ENCODE data around the gene FAM83G. TPM values are rescaled to one million over a fixed set of nuclear protein-coding genes. Genes with fewer than 3 reads are reported as not detected.
A peak's percentile ranks its signal among the peaks of the same experiment; 100 is the strongest.
"Not testable (repeated sequence)": the region's sequence is repeated elsewhere in the genome, so short reads cannot be mapped to it uniquely, and the experiment has no call there.

Gene FAM83G, protein sequence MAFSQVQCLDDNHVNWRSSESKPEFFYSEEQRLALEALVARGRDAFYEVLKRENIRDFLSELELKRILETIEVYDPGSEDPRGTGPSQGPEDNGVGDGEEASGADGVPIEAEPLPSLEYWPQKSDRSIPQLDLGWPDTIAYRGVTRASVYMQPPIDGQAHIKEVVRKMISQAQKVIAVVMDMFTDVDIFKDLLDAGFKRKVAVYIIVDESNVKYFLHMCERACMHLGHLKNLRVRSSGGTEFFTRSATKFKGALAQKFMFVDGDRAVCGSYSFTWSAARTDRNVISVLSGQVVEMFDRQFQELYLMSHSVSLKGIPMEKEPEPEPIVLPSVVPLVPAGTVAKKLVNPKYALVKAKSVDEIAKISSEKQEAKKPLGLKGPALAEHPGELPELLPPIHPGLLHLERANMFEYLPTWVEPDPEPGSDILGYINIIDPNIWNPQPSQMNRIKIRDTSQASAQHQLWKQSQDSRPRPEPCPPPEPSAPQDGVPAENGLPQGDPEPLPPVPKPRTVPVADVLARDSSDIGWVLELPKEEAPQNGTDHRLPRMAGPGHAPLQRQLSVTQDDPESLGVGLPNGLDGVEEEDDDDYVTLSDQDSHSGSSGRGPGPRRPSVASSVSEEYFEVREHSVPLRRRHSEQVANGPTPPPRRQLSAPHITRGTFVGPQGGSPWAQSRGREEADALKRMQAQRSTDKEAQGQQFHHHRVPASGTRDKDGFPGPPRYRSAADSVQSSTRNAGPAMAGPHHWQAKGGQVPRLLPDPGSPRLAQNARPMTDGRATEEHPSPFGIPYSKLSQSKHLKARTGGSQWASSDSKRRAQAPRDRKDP
- total RNA-seq (10 to 100 TPM in 3 of 5 donors, 1 to 10 TPM in 2; 4.9 to 23.3 (median 20.8) TPM), total RNA-seq (19.8 to 240 (median 65.3) reads per million in 29 experiments)
- 6.4 TPM for total RNA-seq (2013)

DNA sequence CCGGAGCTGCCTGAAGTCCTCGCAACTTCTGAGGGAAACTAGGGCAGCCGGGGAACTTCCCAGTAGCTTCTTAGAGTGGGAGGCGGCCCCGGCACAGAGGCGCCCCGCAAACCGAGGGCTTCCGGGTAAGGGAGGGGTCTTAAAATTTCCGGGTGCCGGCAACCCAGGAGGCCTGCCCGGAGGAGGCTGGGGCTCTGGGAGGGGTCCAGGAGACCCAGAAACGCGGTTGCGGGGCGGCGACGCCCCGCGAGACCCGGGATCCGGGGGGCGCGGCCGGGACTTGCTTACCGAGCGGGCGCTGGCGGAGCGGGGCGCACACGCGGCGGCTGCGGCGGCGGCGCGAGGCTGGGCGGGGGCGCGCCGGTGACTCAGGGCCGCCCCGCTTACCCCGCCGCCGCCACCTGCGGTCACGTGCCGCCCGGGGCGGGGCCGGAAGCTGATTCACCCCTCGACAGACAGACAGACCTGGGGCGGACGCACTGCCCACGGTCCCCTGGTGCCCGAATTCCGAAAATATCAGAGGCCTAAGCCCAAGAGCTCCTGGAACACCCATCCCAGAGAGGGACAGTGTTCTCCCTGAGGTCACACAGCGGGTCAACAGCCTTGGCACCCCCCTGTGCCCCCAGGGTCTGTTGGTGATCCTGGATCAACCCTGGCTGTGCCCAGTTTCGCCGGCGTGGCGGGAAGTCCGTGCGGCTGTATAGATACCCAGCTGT is at the start of gene FAM83G:
Gene FAM83G, minus strand, starts transcription at position 344 of the 716 bp plus-strand sequence. CDS start 723 bp downstream, outside the sequence.
- Mint-ChIP-seq H3K4me3 (peak within 1 kb of the TSS; percentile 82 to 89 (median 83)), H3K27ac (peak within 1 kb of the TSS; percentile 87 to 92), H3K9me3 (no peaks in the 10 kb centered on the region), H3K36me3 (peaks cover 5% of the 10 kb centered on the region), H3K27me3 (no peaks in the 10 kb centered on the region), H3K4me1 (peaks cover 28 to 39% (median 31%) of the 10 kb centered on the region in 3 donors)
- ATAC-seq (replicated peaks in 1 of 4) (peak; percentile 83 to 87 (median 85)), DNase-seq (peak; percentile 59 to 93 (median 74))
- Histone ChIP-seq H3K27ac (ENCODE audit: low read length) (peak within 1 kb of the TSS; percentile 95), H3K27me3 (replicated peaks in 1 of 2; ENCODE audit: control insufficient read depth in 2 of 2, extremely low read depth in 1 of 2, insufficient read depth in 2 of 2, low read length in 1 of 2) (no peaks in the 10 kb centered on the region), H3K4me1 (ENCODE audit: control insufficient read depth in 1 of 2, extremely low read depth in 1 of 2, insufficient read depth in 2 of 2, low read length in 2 of 2) (peaks cover 12 to 42% of the 10 kb centered on the region in 2 experiments), H3K4me3 (ENCODE audit: control insufficient read depth in 1 of 2, extremely low read depth in 1 of 2, low read length in 1 of 2) (peak within 1 kb of the TSS; percentile 70 to 81), H3K36me3 (ENCODE audit: control insufficient read depth in 2 of 2, extremely low read depth in 1 of 2, insufficient read depth in 1 of 2, low read length in 1 of 2) (no peaks in the 10 kb centered on the region), H3K9me3 (no peaks in the 10 kb centered on the region)
- WGBS (ENCODE audit: insufficient coverage), result 9% methylated on average over 65 of the region's 67 CpGs
- CTCF ChIA-PET, result interaction anchor here in 1 of 2 donors (1.5 kb wide), 1 partner anchor 43 kb away, joined by 3 read pairs; no protein-coding TSS in a partner anchor
- POLR2A ChIA-PET, result no interaction called here

DNA sequence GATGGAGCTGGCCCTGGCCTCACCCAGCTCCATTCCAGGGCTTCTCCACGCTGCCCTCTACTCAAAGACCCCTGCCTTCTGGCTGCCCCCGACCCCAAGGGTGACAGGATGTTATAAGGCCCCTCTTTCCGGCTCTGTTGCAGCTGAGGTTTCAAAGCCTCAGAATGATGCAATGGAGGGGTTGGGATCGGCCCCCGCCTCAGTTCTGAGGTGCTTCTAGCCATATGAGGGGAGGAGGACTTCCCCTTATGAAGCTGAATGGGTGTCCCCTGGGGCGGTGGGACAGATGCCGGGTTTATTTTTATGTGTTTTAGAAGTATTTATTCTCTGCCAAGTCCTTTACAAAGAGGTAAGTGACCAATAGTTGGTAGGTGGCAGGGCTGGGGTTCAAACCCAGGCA is 44.3 kb upstream of the FAM83G start:
- H3K27ac Mint-ChIP-seq; H3K4me3 Mint-ChIP-seq; H3K4me1 ChIP-seq (ENCODE audit: control insufficient read depth in 1 of 2, extremely low read depth in 1 of 2, insufficient read depth in 2 of 2, low read length in 2 of 2); H3K27ac ChIP-seq (ENCODE audit: low read length); H3K4me3 ChIP-seq (ENCODE audit: control insufficient read depth in 1 of 2, extremely low read depth in 1 of 2, low read length in 1 of 2); H3K9me3 Mint-ChIP-seq; H3K36me3 Mint-ChIP-seq; H3K9me3 ChIP-seq; H3K27me3 ChIP-seq (replicated peaks in 1 of 2; ENCODE audit: control insufficient read depth in 2 of 2, extremely low read depth in 1 of 2, insufficient read depth in 2 of 2, low read length in 1 of 2); H3K4me1 Mint-ChIP-seq; H3K36me3 ChIP-seq (ENCODE audit: control insufficient read depth in 2 of 2, extremely low read depth in 1 of 2, insufficient read depth in 1 of 2, low read length in 1 of 2); CTCF ChIA-PET; POLR2A ChIA-PET; H3K27me3 Mint-ChIP-seq: not testable (repeated sequence)
- WGBS (ENCODE audit: insufficient coverage), result no CpG with 5 or more reads among the region's 7 CpGs
- ATAC-seq (replicated peaks in 1 of 4), result peak in 1 of 4 experiments; percentile 31
- peak in 2 of 35 experiments; percentile 0 to 25 for DNase-seq

DNA sequence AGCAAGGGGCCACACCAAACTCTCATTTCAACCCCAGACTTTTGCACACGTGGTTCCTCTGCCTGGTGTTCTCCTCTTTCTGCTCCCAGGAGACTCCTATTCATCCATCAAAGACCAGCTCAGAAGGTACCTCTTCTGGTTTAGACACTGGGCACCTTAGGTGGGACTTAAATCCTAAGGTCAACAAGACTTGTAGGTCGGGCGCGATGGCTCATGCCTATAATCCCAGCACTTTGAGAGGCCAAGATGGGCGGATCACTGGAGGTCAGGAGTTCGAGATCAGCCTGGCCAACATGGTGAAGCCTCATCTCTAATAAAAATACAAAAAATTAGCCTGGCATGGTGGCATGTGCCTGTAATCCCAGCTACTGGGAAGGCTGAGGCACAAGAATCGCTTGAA is 42.9 kb upstream of the FAM83G start:
- H3K9me3 ChIP-seq; H3K4me1 Mint-ChIP-seq; H3K4me3 Mint-ChIP-seq; H3K4me3 ChIP-seq (ENCODE audit: control insufficient read depth in 1 of 2, extremely low read depth in 1 of 2, low read length in 1 of 2); H3K27ac ChIP-seq (ENCODE audit: low read length); H3K9me3 Mint-ChIP-seq; H3K4me1 ChIP-seq (ENCODE audit: control insufficient read depth in 1 of 2, extremely low read depth in 1 of 2, insufficient read depth in 2 of 2, low read length in 2 of 2); ATAC-seq (replicated peaks in 1 of 4); H3K36me3 ChIP-seq (ENCODE audit: control insufficient read depth in 2 of 2, extremely low read depth in 1 of 2, insufficient read depth in 1 of 2, low read length in 1 of 2); H3K27me3 ChIP-seq (replicated peaks in 1 of 2; ENCODE audit: control insufficient read depth in 2 of 2, extremely low read depth in 1 of 2, insufficient read depth in 2 of 2, low read length in 1 of 2); DNase-seq; H3K36me3 Mint-ChIP-seq; POLR2A ChIA-PET; H3K27me3 Mint-ChIP-seq; H3K27ac Mint-ChIP-seq; CTCF ChIA-PET: not testable (repeated sequence)
- whole genome bisulfite sequencing (ENCODE audit: insufficient coverage), result 100% methylated on average over 3 of the region's 7 CpGs

DNA sequence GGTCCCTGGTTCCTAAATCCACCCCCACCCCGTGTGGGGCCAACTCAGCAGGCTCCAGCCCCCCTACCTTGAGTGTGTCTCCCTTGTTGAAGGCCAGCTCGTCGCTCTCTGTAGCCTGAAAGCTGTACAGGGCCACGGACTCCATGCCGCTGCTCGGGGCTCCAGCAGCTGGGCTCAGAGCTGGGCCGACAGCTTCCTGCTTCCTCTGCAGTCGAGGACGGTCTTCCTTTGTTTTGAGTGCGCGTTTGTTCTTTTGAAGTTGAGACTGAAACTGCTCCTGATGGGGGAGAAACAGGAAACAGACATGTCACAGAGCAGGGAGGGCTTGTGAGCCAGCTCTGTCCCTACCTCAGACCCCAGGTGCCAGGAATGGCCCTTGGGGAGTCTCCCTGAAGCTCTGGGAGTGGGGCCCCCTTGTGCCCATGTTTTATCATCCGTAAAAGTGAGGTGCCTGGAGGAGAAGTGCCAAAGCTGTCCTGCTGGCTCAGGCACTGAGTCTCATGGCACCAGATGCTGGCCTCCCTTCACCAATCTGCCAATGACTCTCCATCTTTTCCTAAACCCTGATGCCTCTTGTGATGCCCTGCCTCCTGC is 42.3 kb upstream of the FAM83G start, which contains the start of gene GRAP:
Gene GRAP, minus strand, starts transcription at position 176 of the 594 bp plus-strand sequence. Its CDS starts 31 bp downstream, at position 145.
- H3K9me3 ChIP-seq; H3K27me3 ChIP-seq (replicated peaks in 1 of 2; ENCODE audit: control insufficient read depth in 2 of 2, extremely low read depth in 1 of 2, insufficient read depth in 2 of 2, low read length in 1 of 2); H3K9me3 Mint-ChIP-seq; H3K36me3 Mint-ChIP-seq; DNase-seq; H3K36me3 ChIP-seq (ENCODE audit: control insufficient read depth in 2 of 2, extremely low read depth in 1 of 2, insufficient read depth in 1 of 2, low read length in 1 of 2); H3K27ac Mint-ChIP-seq; H3K27me3 Mint-ChIP-seq; H3K4me3 Mint-ChIP-seq; CTCF ChIA-PET; H3K27ac ChIP-seq (ENCODE audit: low read length); H3K4me1 Mint-ChIP-seq; H3K4me1 ChIP-seq (ENCODE audit: control insufficient read depth in 1 of 2, extremely low read depth in 1 of 2, insufficient read depth in 2 of 2, low read length in 2 of 2); H3K4me3 ChIP-seq (ENCODE audit: control insufficient read depth in 1 of 2, extremely low read depth in 1 of 2, low read length in 1 of 2); POLR2A ChIA-PET: not testable (repeated sequence)
- ATAC-seq (replicated peaks in 1 of 4), result peak; percentile 89 to 90 (median 90)
- no CpG with 5 or more reads among the region's 12 CpGs for WGBS (ENCODE audit: insufficient coverage)

DNA sequence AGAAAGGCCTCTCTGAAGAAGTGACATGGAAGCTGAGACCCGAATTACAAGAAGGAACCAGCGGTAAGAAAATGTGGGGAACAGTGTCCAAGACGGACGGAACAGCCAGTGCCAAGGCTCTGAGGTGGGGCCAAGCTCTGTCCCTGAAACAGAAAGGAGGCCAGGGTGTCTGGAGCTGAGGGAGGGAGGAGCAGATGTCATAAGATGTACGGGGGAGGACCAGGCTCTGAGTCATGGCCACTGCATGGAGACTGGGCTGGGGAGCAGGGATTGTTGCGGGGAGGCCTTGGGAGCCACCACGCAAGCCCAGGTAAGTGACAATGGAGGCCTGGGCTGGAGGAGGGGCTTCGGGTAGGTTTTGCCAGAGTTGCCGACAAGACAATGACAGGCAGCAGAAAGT is 40.1 kb upstream of the FAM83G start:
- H3K9me3 Mint-ChIP-seq; CTCF ChIA-PET; H3K27ac ChIP-seq (ENCODE audit: low read length); DNase-seq; H3K27me3 Mint-ChIP-seq; ATAC-seq (replicated peaks in 1 of 4); POLR2A ChIA-PET; H3K4me3 Mint-ChIP-seq; H3K4me1 Mint-ChIP-seq; H3K4me3 ChIP-seq (ENCODE audit: control insufficient read depth in 1 of 2, extremely low read depth in 1 of 2, low read length in 1 of 2); H3K27me3 ChIP-seq (replicated peaks in 1 of 2; ENCODE audit: control insufficient read depth in 2 of 2, extremely low read depth in 1 of 2, insufficient read depth in 2 of 2, low read length in 1 of 2); H3K36me3 ChIP-seq (ENCODE audit: control insufficient read depth in 2 of 2, extremely low read depth in 1 of 2, insufficient read depth in 1 of 2, low read length in 1 of 2); H3K36me3 Mint-ChIP-seq; H3K27ac Mint-ChIP-seq; H3K4me1 ChIP-seq (ENCODE audit: control insufficient read depth in 1 of 2, extremely low read depth in 1 of 2, insufficient read depth in 2 of 2, low read length in 2 of 2); H3K9me3 ChIP-seq: not testable (repeated sequence)
- WGBS (ENCODE audit: insufficient coverage), result no CpG with 5 or more reads among the region's 9 CpGs

DNA sequence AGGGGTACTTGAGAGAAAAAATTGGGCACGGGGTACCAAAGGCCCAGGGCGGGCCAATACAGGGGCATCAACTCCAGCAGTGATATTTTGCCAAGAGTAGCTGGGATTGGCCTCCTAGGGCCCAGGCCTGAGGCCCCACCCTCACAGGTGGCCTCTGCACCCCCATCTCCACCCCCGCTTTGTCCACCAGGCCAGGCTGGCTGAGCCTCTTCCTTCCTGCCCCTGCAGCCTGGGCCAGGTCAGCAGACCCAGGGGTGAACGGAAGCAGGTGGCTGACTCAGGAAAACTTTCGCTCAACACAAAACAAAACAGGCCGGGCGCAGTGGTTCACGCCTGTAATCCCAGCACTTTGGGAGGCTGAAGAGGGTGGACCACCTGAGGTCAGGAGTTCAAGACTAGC is 38.5 kb upstream of the FAM83G start:
- POLR2A ChIA-PET; H3K9me3 ChIP-seq; H3K36me3 ChIP-seq (ENCODE audit: control insufficient read depth in 2 of 2, extremely low read depth in 1 of 2, insufficient read depth in 1 of 2, low read length in 1 of 2); CTCF ChIA-PET; H3K27ac ChIP-seq (ENCODE audit: low read length); H3K4me1 ChIP-seq (ENCODE audit: control insufficient read depth in 1 of 2, extremely low read depth in 1 of 2, insufficient read depth in 2 of 2, low read length in 2 of 2); H3K27ac Mint-ChIP-seq; H3K27me3 ChIP-seq (replicated peaks in 1 of 2; ENCODE audit: control insufficient read depth in 2 of 2, extremely low read depth in 1 of 2, insufficient read depth in 2 of 2, low read length in 1 of 2); H3K4me3 Mint-ChIP-seq; DNase-seq; H3K27me3 Mint-ChIP-seq; H3K9me3 Mint-ChIP-seq; H3K36me3 Mint-ChIP-seq; H3K4me3 ChIP-seq (ENCODE audit: control insufficient read depth in 1 of 2, extremely low read depth in 1 of 2, low read length in 1 of 2); H3K4me1 Mint-ChIP-seq: not testable (repeated sequence)
- no CpG with 5 or more reads among the region's 8 CpGs for WGBS (ENCODE audit: insufficient coverage)
- ATAC-seq (replicated peaks in 1 of 4), result peak in 1 of 4 experiments; percentile 8
